Fibroblast of the aortic adventitia (primary cell): Measurements from ENCODE around the gene KCNQ1OT1. TPM values are rescaled to one million over a fixed set of nuclear protein-coding genes. Genes with fewer than 3 reads are reported as not detected.

ENCODE experiments used
- DNase-seq: peaks from one replicate; pipeline ENCODE4 v3.0.0-alpha.2; 2010; ENCODE audit warnings: low read depth
- H3K4me3 ChIP-seq: 2 replicates; pipeline ENCODE4 v1.5.1; 2011; ENCODE audit warnings: low read depth, mild to moderate bottlenecking, control low read depth, low read length, moderate library complexity
- total RNA-seq: library from RNA; depleted of rRNA; stranded (reverse); fragments of >200 nt; gene quantifications from 2 replicates; pipeline ENCODE4 v1.2.3, GENCODE V29; 2012; ENCODE audit warnings: low replicate concordance
- TF ChIP-seq, protein P1 (sequence below): IDR thresholded peaks from 2 replicates; pipeline ENCODE4 v1.5.1; 2011; ENCODE audit warnings: mild to moderate bottlenecking, low read length, control low read depth, inconsistent platforms; ENCODE audit not compliant: insufficient read depth

Gene KCNQ1OT1
- total RNA-seq, 1 donor: 5.5 TPM

DNA sequence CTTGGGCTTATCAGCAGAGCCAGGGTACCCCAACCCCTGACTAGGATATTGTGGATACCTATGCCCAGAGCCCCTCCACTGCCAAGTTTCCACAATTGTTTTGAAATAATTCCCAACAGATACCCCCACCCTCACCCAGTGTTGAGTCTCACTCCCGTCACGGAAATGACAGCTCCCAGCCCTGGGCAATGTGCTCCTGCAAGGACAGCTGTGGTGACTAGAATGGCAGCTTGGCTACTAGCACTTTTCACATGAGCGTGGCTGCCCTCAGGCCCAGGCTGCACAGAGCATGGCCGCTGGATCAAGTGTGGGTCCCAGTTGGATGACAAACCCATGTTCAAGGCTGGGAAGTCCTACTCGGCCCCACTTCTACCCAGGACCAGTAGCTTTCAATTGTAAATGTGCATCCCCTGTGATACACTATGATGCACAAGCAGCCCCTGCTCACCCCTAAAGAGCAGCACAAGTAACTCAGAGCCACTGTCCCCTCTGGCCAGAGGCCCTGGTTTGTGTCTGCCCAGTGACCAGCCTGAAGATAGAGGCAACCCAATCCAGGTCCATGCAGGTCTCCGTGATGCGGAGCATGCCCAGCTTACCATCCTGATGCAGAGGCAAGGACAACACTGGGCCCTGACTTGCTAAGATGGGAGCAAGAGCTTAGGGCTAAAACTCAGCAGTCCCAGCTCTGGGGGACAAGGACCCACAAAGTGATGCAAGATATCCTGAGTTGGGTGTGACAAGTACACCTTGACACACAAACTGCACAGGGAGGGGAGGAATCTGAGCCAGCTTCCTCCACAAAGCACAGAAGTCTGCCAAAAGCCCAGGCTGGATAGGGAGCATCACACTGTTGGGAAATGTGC, 13.2 kb downstream of the KCNQ1OT1 start:
- no peak for DNase-seq
- TF ChIP-seq, protein P1, sequence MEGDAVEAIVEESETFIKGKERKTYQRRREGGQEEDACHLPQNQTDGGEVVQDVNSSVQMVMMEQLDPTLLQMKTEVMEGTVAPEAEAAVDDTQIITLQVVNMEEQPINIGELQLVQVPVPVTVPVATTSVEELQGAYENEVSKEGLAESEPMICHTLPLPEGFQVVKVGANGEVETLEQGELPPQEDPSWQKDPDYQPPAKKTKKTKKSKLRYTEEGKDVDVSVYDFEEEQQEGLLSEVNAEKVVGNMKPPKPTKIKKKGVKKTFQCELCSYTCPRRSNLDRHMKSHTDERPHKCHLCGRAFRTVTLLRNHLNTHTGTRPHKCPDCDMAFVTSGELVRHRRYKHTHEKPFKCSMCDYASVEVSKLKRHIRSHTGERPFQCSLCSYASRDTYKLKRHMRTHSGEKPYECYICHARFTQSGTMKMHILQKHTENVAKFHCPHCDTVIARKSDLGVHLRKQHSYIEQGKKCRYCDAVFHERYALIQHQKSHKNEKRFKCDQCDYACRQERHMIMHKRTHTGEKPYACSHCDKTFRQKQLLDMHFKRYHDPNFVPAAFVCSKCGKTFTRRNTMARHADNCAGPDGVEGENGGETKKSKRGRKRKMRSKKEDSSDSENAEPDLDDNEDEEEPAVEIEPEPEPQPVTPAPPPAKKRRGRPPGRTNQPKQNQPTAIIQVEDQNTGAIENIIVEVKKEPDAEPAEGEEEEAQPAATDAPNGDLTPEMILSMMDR: no peak
- H3K4me3 ChIP-seq: no peak overlapping the region

DNA sequence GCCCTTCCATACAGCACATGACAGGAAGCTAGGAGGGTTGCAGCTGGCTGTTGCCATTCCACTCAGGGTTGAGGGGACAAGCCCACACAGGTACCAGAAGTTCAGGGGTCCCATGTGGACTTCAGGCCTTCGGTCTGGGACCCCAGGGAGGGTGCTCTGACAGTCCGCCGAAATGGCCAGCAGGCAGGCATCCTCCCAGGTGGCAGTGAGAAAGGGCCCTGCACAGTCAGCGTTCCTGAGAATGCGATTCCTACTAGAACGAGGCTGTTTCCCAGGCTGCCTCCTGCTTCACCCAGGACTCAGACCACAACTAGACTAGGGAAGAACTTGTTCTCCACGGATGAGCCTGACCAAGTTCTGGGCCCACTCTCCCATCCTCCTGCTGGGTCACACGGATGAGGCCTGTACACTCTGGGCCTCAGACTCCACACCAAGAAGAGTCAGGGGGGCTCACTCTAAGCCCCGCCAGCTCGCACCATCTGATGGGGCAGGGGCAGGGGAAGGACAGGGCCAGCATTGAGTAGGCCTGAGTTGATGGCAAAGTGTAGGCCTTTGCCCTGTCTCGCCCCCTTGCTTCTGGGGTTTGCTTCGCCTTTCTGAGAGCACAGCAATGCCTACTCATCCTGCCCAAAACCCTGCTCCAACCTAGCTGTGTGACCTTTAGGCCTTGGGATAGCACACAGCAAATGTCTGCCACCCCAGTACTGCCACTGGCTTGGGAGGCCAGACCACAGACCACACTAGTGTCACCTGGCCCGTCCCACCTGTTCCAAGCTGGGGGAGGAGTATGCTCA, 14.0 kb downstream of the KCNQ1OT1 start:
- TF ChIP-seq, protein P1: no peak
- no peak overlapping the region for H3K4me3 ChIP-seq
- DNase-seq: no peak

DNA sequence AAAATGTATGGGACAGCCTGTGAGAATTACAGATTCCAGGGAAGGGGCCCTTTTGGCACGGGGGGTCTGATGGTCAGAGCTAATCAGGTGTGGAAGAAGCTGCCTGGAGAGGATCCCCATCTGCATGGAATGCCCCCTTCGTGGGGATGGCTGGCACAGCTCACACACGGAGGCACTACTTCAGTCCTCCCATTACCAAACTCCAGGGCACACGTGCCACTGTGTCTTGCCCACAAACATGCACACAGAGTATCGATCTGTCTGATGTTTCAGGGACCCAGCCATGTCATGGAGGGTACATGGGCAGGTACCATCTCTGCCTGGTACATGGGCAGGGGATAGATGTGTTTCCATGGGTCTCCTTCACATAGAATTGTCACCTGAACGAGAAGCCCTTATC, 14.7 kb downstream of the KCNQ1OT1 start:
- no peak overlapping the region for H3K4me3 ChIP-seq
- DNase-seq: no peak
- TF ChIP-seq, protein P1: no peak

DNA sequence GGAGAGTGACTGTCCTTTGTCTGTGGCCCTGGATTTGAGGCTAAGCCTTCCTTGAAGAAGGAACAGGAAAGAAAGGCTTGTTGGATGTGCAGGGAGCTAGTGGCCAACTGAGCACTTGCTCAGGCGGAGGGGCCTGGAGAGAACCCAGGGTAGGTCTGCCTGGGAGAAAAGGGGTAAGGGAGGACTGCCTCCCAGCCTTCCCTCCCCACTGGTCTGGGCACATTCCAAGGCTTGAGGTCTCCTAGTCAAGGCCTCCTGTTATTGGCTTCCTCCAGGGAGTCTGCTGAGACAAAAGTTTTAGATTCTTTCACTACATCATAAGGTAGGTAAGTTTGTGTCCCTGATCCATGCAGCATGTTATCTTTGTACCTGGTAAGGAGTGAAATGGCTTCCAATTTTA, 15.2 kb downstream of the KCNQ1OT1 start:
- TF ChIP-seq, protein P1: no peak
- DNase-seq: no peak
- no peak overlapping the region for H3K4me3 ChIP-seq

DNA sequence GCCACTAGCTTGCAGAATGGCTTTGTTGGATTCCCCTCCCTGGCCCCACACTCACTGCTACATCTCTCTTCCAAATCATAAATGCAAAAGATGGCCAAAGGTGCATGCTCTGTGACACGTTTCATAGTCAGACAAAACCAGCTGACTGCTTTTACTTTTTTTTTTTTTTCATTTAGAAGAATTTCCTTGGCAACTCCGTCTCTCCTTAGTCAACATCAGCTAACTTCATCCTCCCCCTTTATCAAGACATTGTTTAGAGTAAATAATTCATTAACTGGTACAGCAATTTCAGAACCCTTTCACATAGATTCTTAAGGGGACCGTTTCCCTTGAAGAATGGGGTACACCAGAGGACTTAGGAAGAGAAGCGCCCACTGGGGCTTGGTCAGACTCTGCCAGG, 16.0 kb downstream of the KCNQ1OT1 start:
- DNase-seq: no peak
- TF ChIP-seq, protein P1: no peak
- H3K4me3 ChIP-seq: no peak overlapping the region

DNA sequence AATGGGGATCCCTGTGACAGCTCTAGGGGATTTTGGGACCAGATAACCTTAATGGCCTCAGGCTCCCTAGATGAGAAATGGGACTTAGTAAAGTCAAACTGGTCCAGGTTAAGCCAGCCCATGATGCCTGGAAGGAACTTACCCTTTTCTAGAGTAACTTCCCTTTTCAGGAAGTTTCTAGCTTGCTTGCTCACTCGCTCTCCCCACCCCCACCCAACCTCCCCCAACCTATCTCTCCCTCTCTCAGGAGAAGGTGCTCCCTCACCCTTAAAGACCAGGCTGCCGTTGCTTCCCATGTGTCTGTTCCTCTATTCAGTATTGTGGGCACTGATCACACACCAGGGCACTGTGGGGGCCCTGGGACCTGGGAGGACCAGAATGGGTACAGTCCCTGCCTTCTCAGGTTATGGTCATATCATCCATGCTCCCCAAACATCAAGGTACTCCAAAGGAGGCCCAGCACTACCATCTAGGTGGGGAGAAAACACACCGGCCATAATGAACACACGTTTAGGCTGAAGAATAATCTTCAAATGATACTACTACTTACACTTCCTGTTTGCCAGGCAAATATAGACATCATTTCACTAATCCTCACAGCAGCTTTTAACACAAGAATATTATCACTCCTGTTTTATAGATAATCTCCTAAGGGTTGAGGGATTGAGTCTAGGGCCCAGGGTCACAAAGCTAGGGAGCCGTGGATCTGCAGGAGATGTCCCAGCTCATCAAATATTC, 18.2 kb downstream of the KCNQ1OT1 start:
- no peak overlapping the region for H3K4me3 ChIP-seq
- TF ChIP-seq, protein P1: no peak
- DNase-seq: no peak
